Measurements from ENCODE around the gene KCNK13. TPM values are rescaled to one million over a fixed set of nuclear protein-coding genes. Genes with fewer than 3 reads are reported as not detected.

Gene KCNK13
- total RNA-seq, 4 donors from 2014 or later: 0.09 to 0.19 (median 0.13) TPM

GRCh38 chr14:90116444-90116843 lies 54.6 kb downstream of the KCNK13 start:
- 57 to 69% methylated on average over 6 to 8 of the region's 8 CpGs for WGBS, 2 donors
- no peak overlapping the region for H3K4me3 ChIP-seq
- peaks cover 0 to 57% (median 0%) of the 10 kb centered on the region in 4 donors for H3K27me3 ChIP-seq
- intact Hi-C loops (cut with DNase I): no loop called here
- no peak for DNase-seq
- H3K4me1 ChIP-seq: peaks cover 0 to 5% (median 0%) of the 10 kb centered on the region in 3 donors
- no peaks in the 10 kb centered on the region for H3K36me3 ChIP-seq
- no peak overlapping the region for H3K27ac ChIP-seq
- TF ChIP-seq POLR2A (IDR thresholded peaks at IDR 0.05) (no peak), CTCF (IDR thresholded peaks at IDR 0.05) (no peak)
- no peaks in the 10 kb centered on the region for H3K9me3 ChIP-seq

- intact Hi-C loops (cut with DNase I): no loop called here
- DNase-seq: no peak
- peaks cover 0 to 48% (median 0%) of the 10 kb centered on the region in 4 donors for H3K27me3 ChIP-seq
- no peaks in the 10 kb centered on the region for H3K4me1 ChIP-seq
- H3K36me3 ChIP-seq: no peaks in the 10 kb centered on the region
- WGBS, 2 donors: 49 to 60% methylated on average over 3 of the region's 3 CpGs
- H3K27ac ChIP-seq: no peak overlapping the region
- TF ChIP-seq CTCF (IDR thresholded peaks at IDR 0.05): no peak
- no peak for TF ChIP-seq POLR2A (IDR thresholded peaks at IDR 0.05)
- H3K4me3 ChIP-seq: no peak overlapping the region
- no peaks in the 10 kb centered on the region for H3K9me3 ChIP-seq
These were observed 56.2 kb downstream of the KCNK13 start for GRCh38 chr14:90118027-90118426.

- Histone ChIP-seq H3K27me3 (peaks cover 0 to 13% (median 0%) of the 10 kb centered on the region in 4 donors), H3K4me3 (no peak overlapping the region), H3K36me3 (no peaks in the 10 kb centered on the region), H3K27ac (no peak overlapping the region), H3K4me1 (no peaks in the 10 kb centered on the region), H3K9me3 (no peaks in the 10 kb centered on the region)
- no peak for DNase-seq
- no peak for TF ChIP-seq POLR2A (IDR thresholded peaks at IDR 0.05)
- TF ChIP-seq CTCF (IDR thresholded peaks at IDR 0.05): no peak
- intact Hi-C loops (cut with DNase I): no loop called here
- 81 to 91% methylated on average over 15 of the region's 15 CpGs for WGBS, 2 donors
These were observed 64.5 kb downstream of the KCNK13 start for GRCh38 chr14:90126260-90126659.

GRCh38 chr14:90132821-90133570 lies 71.2 kb downstream of the KCNK13 start:
- Histone ChIP-seq H3K27ac (no peak overlapping the region), H3K4me3 (no peak overlapping the region), H3K4me1 (no peaks in the 10 kb centered on the region), H3K27me3 (peaks cover 0 to 4% (median 0%) of the 10 kb centered on the region in 4 donors), H3K36me3 (no peaks in the 10 kb centered on the region), H3K9me3 (no peaks in the 10 kb centered on the region)
- no peak for DNase-seq
- 65% methylated on average over 10 of the region's 10 CpGs for WGBS, 2 donors
- TF ChIP-seq POLR2A (IDR thresholded peaks at IDR 0.05): no peak
- TF ChIP-seq CTCF (IDR thresholded peaks at IDR 0.05): no peak
- intact Hi-C loops (cut with DNase I): no loop called here

- intact Hi-C loops (cut with DNase I): no loop called here
These were observed 75.1 kb downstream of the KCNK13 start for GRCh38 chr14:90136904-90137303.

More at GRCh38 chr14:90136904-90137303, 75.1 kb downstream of the KCNK13 start:
- DNase-seq: no peak
- no peak overlapping the region for H3K27ac ChIP-seq
- no peaks in the 10 kb centered on the region for H3K4me1 ChIP-seq
- no peaks in the 10 kb centered on the region for H3K9me3 ChIP-seq
- 71% methylated on average over 4 of the region's 4 CpGs for WGBS, 2 donors
- peaks cover 0 to 4% (median 0%) of the 10 kb centered on the region in 4 donors for H3K27me3 ChIP-seq
- no peak for TF ChIP-seq CTCF (IDR thresholded peaks at IDR 0.05)
- no peak for TF ChIP-seq POLR2A (IDR thresholded peaks at IDR 0.05)
- H3K36me3 ChIP-seq: no peaks in the 10 kb centered on the region
- H3K4me3 ChIP-seq: no peak overlapping the region
